ENCODE measurements around the gene NAAA.
"Not testable (repeated sequence)": the region's sequence is repeated elsewhere in the genome, so short reads cannot be mapped to it uniquely, and the experiment has no call there.

Gene NAAA

GRCh38 chr4:75919920-75920319 is 20.9 kb downstream of the NAAA start:
- no peak for DNase-seq (ENCODE audit: low spot score)

GRCh38 chr4:75916091-75916661 is 24.6 kb downstream of the NAAA start:
- DNase-seq (ENCODE audit: low spot score), result peak; percentile 38

GRCh38 chr4:75912968-75913367 is 27.8 kb downstream of the NAAA start:
- DNase-seq (ENCODE audit: low spot score), result no peak

- not testable (repeated sequence) for DNase-seq (ENCODE audit: low spot score)
These were observed 30.0 kb downstream of the NAAA start for GRCh38 chr4:75910831-75911230.

- no peak for DNase-seq (ENCODE audit: low spot score)
These were observed 31.4 kb downstream of the NAAA start for GRCh38 chr4:75909405-75909804.

- DNase-seq (ENCODE audit: low spot score), result no peak
These were observed 32.3 kb downstream of the NAAA start for GRCh38 chr4:75908555-75908954.

GRCh38 chr4:75907966-75908365 is 32.8 kb downstream of the NAAA start:
- no peak for DNase-seq (ENCODE audit: low spot score)

GRCh38 chr4:75904076-75904475 is 36.7 kb downstream of the NAAA start:
- no peak for DNase-seq (ENCODE audit: low spot score)

GRCh38 chr4:75902352-75902751 is 38.5 kb downstream of the NAAA start, which contains the start of gene PPEF2:
Gene PPEF2, minus strand, starts transcription at chr4:75902452. Its CDS starts 6,127 bp downstream, at chr4:75896325.
- no peak for DNase-seq (ENCODE audit: low spot score)

GRCh38 chr4:75898536-75898935 is 42.3 kb downstream of the NAAA start:
- DNase-seq (ENCODE audit: low spot score), result no peak

GRCh38 chr4:75895744-75896314 is 45.0 kb downstream of the NAAA start:
- DNase-seq (ENCODE audit: low spot score), result peak; percentile 21

GRCh38 chr4:75892508-75892907 is 48.3 kb downstream of the NAAA start:
- no peak for DNase-seq (ENCODE audit: low spot score)

- no peak for DNase-seq (ENCODE audit: low spot score)
These were observed 49.2 kb downstream of the NAAA start for GRCh38 chr4:75891611-75892010.

GRCh38 chr4:75889537-75890199 is 51.1 kb downstream of the NAAA start:
- DNase-seq (ENCODE audit: low spot score), result no peak

- no peak for DNase-seq (ENCODE audit: low spot score)
These were observed 54.7 kb downstream of the NAAA start for GRCh38 chr4:75886104-75886503.

GRCh38 chr4:75881476-75881875 is 59.3 kb downstream of the NAAA start:
- no peak for DNase-seq (ENCODE audit: low spot score)

GRCh38 chr4:75880278-75880677 is 60.5 kb downstream of the NAAA start:
- DNase-seq (ENCODE audit: low spot score), result no peak

GRCh38 chr4:75878246-75878756 is 62.5 kb downstream of the NAAA start:
- DNase-seq (ENCODE audit: low spot score), result no peak

- no peak for DNase-seq (ENCODE audit: low spot score)
These were observed 64.6 kb downstream of the NAAA start for GRCh38 chr4:75876218-75876617.

GRCh38 chr4:75869100-75869499 is 71.7 kb downstream of the NAAA start:
- DNase-seq (ENCODE audit: low spot score), result no peak

- DNase-seq (ENCODE audit: low spot score), result no peak
These were observed 73.7 kb downstream of the NAAA start for GRCh38 chr4:75867130-75867529.
